OCI-LY1 (cell line): Measurements from ENCODE around the gene PGLYRP2.

Experiments used
- H2AFZ ChIP-seq: fragments of 200-600 bp; sonication (generic), shearing (Covaris generic); 2 replicates; pipeline ENCODE4 v1.6.0; 2014; ENCODE audit warnings: antibody characterized with exemption, mild to moderate bottlenecking, low read length
- H3F3A ChIP-seq: fragments of 200-600 bp; sonication (generic), shearing (Covaris generic); 2 replicates; pipeline ENCODE4 v1.6.0; 2014; ENCODE audit warnings: mild to moderate bottlenecking, antibody characterized with exemption, low read length, moderate library complexity; ENCODE audit not compliant: insufficient read depth
- H3K27ac ChIP-seq: fragments of 200-600 bp; sonication (generic); 2 replicates; pipeline ENCODE4 v1.5.1; 2014; ENCODE audit warnings: low read length, mixed run types, mild to moderate bottlenecking, low read depth; ENCODE audit not compliant: poor library complexity, severe bottlenecking
- H3K27me3 ChIP-seq: fragments of 200-600 bp; sonication (generic); 2 replicates; pipeline ENCODE4 v1.6.0; 2014; ENCODE audit warnings: antibody characterized with exemption, mild to moderate bottlenecking, low read length, moderate library complexity; ENCODE audit not compliant: insufficient read depth
- H3K36me3 ChIP-seq: fragments of 200-600 bp; sonication (generic); 2 replicates; pipeline ENCODE4 v1.6.1; 2014; ENCODE audit warnings: mild to moderate bottlenecking, antibody characterized with exemption, low read length, moderate library complexity, mixed read lengths; ENCODE audit not compliant: insufficient read depth
- H3K4me1 ChIP-seq: fragments of 200-600 bp; sonication (generic); 2 replicates; pipeline ENCODE4 v1.5.1; 2014; ENCODE audit warnings: mild to moderate bottlenecking, low read length, moderate library complexity; ENCODE audit not compliant: insufficient read depth, severe bottlenecking
- H3K4me2 ChIP-seq: fragments of 200-600 bp; sonication (generic), shearing (Covaris generic); 2 replicates; pipeline ENCODE4 v1.6.1; 2014; ENCODE audit warnings: low read length
- H3K4me3 ChIP-seq: fragments of 200-600 bp; sonication (generic); 2 replicates; pipeline ENCODE4 v1.5.1; 2014; ENCODE audit warnings: low read length, low read depth, mild to moderate bottlenecking, mixed read lengths; ENCODE audit not compliant: poor library complexity, severe bottlenecking
- H3K79me2 ChIP-seq: fragments of 200-600 bp; shearing (Covaris generic); 2 replicates; pipeline ENCODE4 v1.6.1; 2016; ENCODE audit warnings: mixed run types, low read length, mixed read lengths; ENCODE audit not compliant: insufficient read depth
- H3K9ac ChIP-seq: fragments of 200-600 bp; sonication (generic), shearing (Covaris generic); 2 replicates; pipeline ENCODE4 v1.6.1; 2014; ENCODE audit warnings: mild to moderate bottlenecking, low read length, mixed read lengths
- H3K9me2 ChIP-seq: fragments of 200-600 bp; sonication (generic), shearing (Covaris generic); 2 replicates; pipeline ENCODE4 v1.6.1; 2014; ENCODE audit warnings: low read depth, mild to moderate bottlenecking, low read length, mixed read lengths
- H3K9me3 ChIP-seq: fragments of 200-600 bp; shearing (Covaris generic); 2 replicates; pipeline ENCODE4 v1.6.1; 2014; ENCODE audit warnings: low read length, mixed read lengths
- H4K20me1 ChIP-seq: fragments of 200-600 bp; sonication (generic), shearing (Covaris generic); 2 replicates; pipeline ENCODE4 v1.6.0; 2016; ENCODE audit warnings: mild to moderate bottlenecking, low read length; ENCODE audit not compliant: insufficient read depth
- EZH2 ChIP-seq: fragments of 200-600 bp; sonication (generic), shearing (Covaris generic); IDR thresholded peaks from 2 replicates; pipeline ENCODE4 v1.8.0; 2017; ENCODE audit warnings: borderline replicate concordance, mixed run types, mild to moderate bottlenecking, antibody characterized with exemption, low read length, moderate library complexity, mixed read lengths
- TF ChIP-seq, protein P1 (sequence below): fragments of 200-600 bp; sonication (generic), shearing (Covaris generic); IDR thresholded peaks from 2 replicates; pipeline ENCODE4 v1.5.1; 2017; ENCODE audit warnings: mild to moderate bottlenecking, antibody characterized with exemption, low read length, moderate library complexity, mixed read lengths

Gene PGLYRP2

GRCh38 chr19:15456441-15456840, 22.9 kb downstream of the PGLYRP2 start:
- Histone ChIP-seq H3K4me3 (no peak overlapping the region), H3K36me3 (peaks cover 18% of the 10 kb centered on the region)

DNA sequence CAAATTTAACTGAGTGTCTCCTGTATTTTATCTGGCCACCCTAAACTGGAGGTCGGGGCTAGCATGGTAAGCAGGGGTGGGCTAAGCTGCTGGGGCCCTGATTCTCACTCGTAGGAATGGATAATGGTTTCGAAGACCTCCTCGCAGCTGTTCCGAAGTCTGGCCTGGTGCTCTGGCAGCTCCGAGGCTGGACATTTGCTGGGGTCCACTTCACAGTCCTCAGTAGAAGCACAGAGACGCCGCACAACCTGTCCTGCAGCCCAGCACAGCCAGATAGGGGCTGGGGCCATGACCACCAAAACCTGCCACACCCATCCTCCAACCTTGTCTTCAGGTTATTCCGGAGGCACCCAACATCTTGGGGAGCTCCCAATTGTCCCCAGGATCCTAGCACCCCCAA, 23.3 kb downstream of the PGLYRP2 start:
- Histone ChIP-seq H3K9me3 (no peaks in the 10 kb centered on the region), H3K4me1 (no peaks in the 10 kb centered on the region), H3K9me2 (no peaks in the 10 kb centered on the region), H3K27me3 (no peaks in the 10 kb centered on the region), H3K27ac (no peak overlapping the region), H4K20me1 (no peaks in the 10 kb centered on the region), H3K4me3 (no peak overlapping the region), H3K79me2 (no peaks in the 10 kb centered on the region), H3K9ac (no peak overlapping the region), H3F3A (peaks cover 7% of the 10 kb centered on the region; the same call in 1 of the 2 replicates), H3K36me3 (peaks cover 18% of the 10 kb centered on the region), H2AFZ (no peak overlapping the region), H3K4me2 (no peak overlapping the region)
- TF ChIP-seq EZH2: no peak
- TF ChIP-seq, protein P1, sequence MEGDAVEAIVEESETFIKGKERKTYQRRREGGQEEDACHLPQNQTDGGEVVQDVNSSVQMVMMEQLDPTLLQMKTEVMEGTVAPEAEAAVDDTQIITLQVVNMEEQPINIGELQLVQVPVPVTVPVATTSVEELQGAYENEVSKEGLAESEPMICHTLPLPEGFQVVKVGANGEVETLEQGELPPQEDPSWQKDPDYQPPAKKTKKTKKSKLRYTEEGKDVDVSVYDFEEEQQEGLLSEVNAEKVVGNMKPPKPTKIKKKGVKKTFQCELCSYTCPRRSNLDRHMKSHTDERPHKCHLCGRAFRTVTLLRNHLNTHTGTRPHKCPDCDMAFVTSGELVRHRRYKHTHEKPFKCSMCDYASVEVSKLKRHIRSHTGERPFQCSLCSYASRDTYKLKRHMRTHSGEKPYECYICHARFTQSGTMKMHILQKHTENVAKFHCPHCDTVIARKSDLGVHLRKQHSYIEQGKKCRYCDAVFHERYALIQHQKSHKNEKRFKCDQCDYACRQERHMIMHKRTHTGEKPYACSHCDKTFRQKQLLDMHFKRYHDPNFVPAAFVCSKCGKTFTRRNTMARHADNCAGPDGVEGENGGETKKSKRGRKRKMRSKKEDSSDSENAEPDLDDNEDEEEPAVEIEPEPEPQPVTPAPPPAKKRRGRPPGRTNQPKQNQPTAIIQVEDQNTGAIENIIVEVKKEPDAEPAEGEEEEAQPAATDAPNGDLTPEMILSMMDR: no peak

More at GRCh38 chr19:15456441-15456840, 22.9 kb downstream of the PGLYRP2 start:
- Histone ChIP-seq H3K27ac (no peak overlapping the region), H3K4me2 (no peak overlapping the region), H3K9me3 (no peaks in the 10 kb centered on the region), H3K9ac (no peak overlapping the region), H3K4me1 (no peaks in the 10 kb centered on the region), H4K20me1 (no peaks in the 10 kb centered on the region), H3K79me2 (no peaks in the 10 kb centered on the region), H3K9me2 (no peaks in the 10 kb centered on the region), H3F3A (peaks cover 3% of the 10 kb centered on the region; the same call in 1 of the 2 replicates), H3K27me3 (no peaks in the 10 kb centered on the region), H2AFZ (no peak overlapping the region)
- TF ChIP-seq, protein P1: no peak
- TF ChIP-seq EZH2: no peak

DNA sequence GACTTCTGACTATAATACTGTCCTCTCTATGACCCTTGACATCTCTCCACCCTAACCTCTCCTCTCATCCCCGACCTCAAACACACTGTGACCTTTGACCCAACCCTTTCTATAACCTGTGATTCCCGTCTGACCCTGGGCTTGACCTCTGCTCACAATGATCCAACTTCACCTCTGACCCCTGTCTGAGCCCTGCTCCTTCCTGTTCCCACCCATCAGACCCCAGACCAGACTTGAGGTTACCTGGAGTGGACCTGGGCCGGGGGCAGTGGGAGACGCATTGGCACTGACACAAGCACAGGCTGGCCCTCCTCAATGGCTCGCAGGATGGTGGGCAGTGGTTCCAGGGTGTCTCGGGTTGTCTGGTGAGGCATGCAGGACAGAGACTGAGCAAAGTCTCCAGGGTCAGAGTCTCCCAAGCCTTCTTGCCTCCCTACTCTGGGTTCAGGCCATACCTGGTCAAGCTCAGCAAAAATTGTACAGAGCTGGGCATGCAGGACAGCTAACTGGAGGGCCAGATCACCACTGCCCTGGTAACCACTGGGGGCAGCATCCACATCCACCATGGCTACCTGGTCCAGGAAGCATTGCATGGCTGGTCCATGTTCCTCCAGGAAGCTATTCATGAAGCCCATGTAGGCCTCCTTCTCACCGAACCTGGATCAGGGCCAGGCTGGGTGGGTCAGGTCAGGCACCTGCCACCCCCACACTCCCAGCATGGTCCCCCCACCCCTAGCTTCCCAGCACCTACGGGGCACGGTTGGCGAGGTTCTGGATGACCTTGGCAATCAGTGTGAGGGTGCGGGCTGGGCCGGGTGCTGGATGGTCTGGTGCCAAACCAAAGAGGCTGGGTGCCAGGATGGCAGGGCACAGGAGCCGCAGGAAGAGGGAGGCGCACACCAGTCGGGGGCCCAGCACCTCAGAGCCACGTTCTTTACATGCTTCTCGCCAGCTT, 25.1 kb downstream of the PGLYRP2 start:
- Histone ChIP-seq H3K27ac (no peak overlapping the region), H3K4me2 (no peak overlapping the region), H3K4me1 (peaks cover 1% of the 10 kb centered on the region), H3K9me2 (no peaks in the 10 kb centered on the region), H4K20me1 (no peaks in the 10 kb centered on the region), H3K9ac (no peak overlapping the region), H3K27me3 (no peaks in the 10 kb centered on the region), H2AFZ (no peak overlapping the region), H3K4me3 (no peak overlapping the region), H3K36me3 (peaks cover 18% of the 10 kb centered on the region), H3F3A (peaks cover 7% of the 10 kb centered on the region), H3K9me3 (no peaks in the 10 kb centered on the region), H3K79me2 (no peaks in the 10 kb centered on the region)
- TF ChIP-seq, protein P1: no peak
- TF ChIP-seq EZH2: no peak
